K562 (cell line): ENCODE measurements around the gene DCTN1. TPM values are rescaled to one million over a fixed set of nuclear protein-coding genes. Genes with fewer than 3 reads are reported as not detected.
A peak's percentile ranks its signal among the peaks of the same experiment; 100 is the strongest.

Source experiments
- CHD7 ChIP-seq: fragments of 200-600 bp; sonication (generic); IDR thresholded peaks from one replicate; pipeline ENCODE4 v1.6.1; 2012; ENCODE audit warnings: mild to moderate bottlenecking, low read depth, low read length, inconsistent platforms
- MAFK ChIP-seq: IDR thresholded peaks from 2 replicates; pipeline ENCODE4 v1.6.1; 2011; ENCODE audit warnings: low read length, improper control_type of control experiment
- RAD21 ChIP-seq, 2 experiments: fragments of 250-450 bp in 1 of 2; fragments of 450-650 bp in 1 of 2; sonication (Bioruptor Pico) in 1 of 2; formaldehyde crosslinking in 1 of 2; IDR thresholded peaks in 1 of 2; conservative IDR thresholded peaks in 1 of 2; 2 replicates each; pipeline versions ENCODE4 v1.4.0 to v1.8.0; 2020 to 2022; ENCODE audit warnings: mild to moderate bottlenecking in 2 of 2, moderate library complexity in 1 of 2
- SAFB2 ChIP-seq: fragments of 200-400 bp; formaldehyde crosslinking; IDR thresholded peaks from 2 replicates; pipeline ENCODE4 v1.6.1; 2018; ENCODE audit warnings: borderline replicate concordance, low read length, low read depth, moderate library complexity; ENCODE audit not compliant: severe bottlenecking
- SRF ChIP-seq, 2 experiments: fragments of 250-450, 450-650 bp in 1 of 2; sonication (Bioruptor Pico) in 1 of 2; sonication (generic) in 1 of 2; formaldehyde crosslinking; IDR thresholded peaks; 2 replicates each; pipeline versions ENCODE4 v1.5.0 to v1.5.1; 2020 to 2022; ENCODE audit warnings: mild to moderate bottlenecking in 1 of 2, missing genetic modification reagents in 1 of 2
- ZNF589 ChIP-seq: fragments of 200-800 bp; sonication (Bioruptor generic); IDR thresholded peaks from 2 replicates; pipeline ENCODE4 v1.6.1; 2016; ENCODE audit warnings: low read depth, missing genetic modification characterization, missing compliant biosample characterization
- polyA plus RNA-seq, 8 experiments: library from polyadenylated mRNA; depleted of rRNA in 4 of 8; stranded (reverse) in 5 of 8; unstranded in 3 of 8; fragments of >200 nt; fragmentation: Nextera tagmentation in 2 of 8; fragmentation: Illumina TruSeq in 1 of 8; extraction: Ambion mirVana in 2 of 8; extraction: Trizol in 1 of 8; gene quantifications; 2 replicates each; pipeline versions ENCODE4 v1.2.1 to v1.2.3, GENCODE V29; 2011 to 2014; ENCODE audit warnings: inconsistent platforms in 1 of 8, missing spikeins in 1 of 8
- total RNA-seq, 7 experiments: library from RNA; depleted of rRNA in 6 of 7; stranded (reverse); fragments of >200 nt in 6 of 7; fragmentation: Illumina TruSeq in 2 of 7; extraction: Trizol in 2 of 7; gene quantifications; 2 replicates each; pipeline versions ENCODE4 v1.2.1 to v1.2.3, GENCODE V29; 2011 to 2021; ENCODE audit warnings: low replicate concordance in 1 of 7
- TF ChIP-seq, protein P1 (sequence below), 2 experiments: fragments of 450-650 bp; formaldehyde crosslinking in 1 of 2; IDR thresholded peaks; 2 replicates each; pipeline versions ENCODE4 v1.4.0 to v1.6.1; 2014 to 2020; ENCODE audit warnings: mild to moderate bottlenecking in 2 of 2, borderline replicate concordance in 1 of 2, low read depth in 1 of 2

The DCTN1 gene
- total and polyA plus RNA-seq, 9 of the 15 experiments (the other 6 are each of a cell fraction or from before 2014, with no cell fraction given), result 23.9 to 71.7 (median 45.0) TPM

GRCh38 chr2:74333175-74333574 lies 46.9 kb downstream of the DCTN1 start (continued):
- TF ChIP-seq CHD7 (no peak), MAFK (no peak), SRF (CRISPR knock-in tag; IDR thresholded peaks at IDR 0.05) (no peak), SAFB2 (no peak), ZNF589 (CRISPR knock-in tag) (no peak), RAD21 (CRISPR knock-in tag; conservative IDR thresholded peaks at IDR 0.05 in 1 of 2, IDR thresholded peaks at IDR 0.05 in 1 of 2) (peak; percentile 56 to 71)
- TF ChIP-seq, protein P1, sequence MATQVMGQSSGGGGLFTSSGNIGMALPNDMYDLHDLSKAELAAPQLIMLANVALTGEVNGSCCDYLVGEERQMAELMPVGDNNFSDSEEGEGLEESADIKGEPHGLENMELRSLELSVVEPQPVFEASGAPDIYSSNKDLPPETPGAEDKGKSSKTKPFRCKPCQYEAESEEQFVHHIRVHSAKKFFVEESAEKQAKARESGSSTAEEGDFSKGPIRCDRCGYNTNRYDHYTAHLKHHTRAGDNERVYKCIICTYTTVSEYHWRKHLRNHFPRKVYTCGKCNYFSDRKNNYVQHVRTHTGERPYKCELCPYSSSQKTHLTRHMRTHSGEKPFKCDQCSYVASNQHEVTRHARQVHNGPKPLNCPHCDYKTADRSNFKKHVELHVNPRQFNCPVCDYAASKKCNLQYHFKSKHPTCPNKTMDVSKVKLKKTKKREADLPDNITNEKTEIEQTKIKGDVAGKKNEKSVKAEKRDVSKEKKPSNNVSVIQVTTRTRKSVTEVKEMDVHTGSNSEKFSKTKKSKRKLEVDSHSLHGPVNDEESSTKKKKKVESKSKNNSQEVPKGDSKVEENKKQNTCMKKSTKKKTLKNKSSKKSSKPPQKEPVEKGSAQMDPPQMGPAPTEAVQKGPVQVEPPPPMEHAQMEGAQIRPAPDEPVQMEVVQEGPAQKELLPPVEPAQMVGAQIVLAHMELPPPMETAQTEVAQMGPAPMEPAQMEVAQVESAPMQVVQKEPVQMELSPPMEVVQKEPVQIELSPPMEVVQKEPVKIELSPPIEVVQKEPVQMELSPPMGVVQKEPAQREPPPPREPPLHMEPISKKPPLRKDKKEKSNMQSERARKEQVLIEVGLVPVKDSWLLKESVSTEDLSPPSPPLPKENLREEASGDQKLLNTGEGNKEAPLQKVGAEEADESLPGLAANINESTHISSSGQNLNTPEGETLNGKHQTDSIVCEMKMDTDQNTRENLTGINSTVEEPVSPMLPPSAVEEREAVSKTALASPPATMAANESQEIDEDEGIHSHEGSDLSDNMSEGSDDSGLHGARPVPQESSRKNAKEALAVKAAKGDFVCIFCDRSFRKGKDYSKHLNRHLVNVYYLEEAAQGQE (IDR thresholded peaks at IDR 0.05; ENCODE audit: borderline replicate concordance), result peak; percentile 51; the same call in 1 of the 2 replicates
- TF ChIP-seq, protein P1 (CRISPR knock-in tag; IDR thresholded peaks at IDR 0.05; ENCODE audit: low read depth), result no peak
